Measurements from ENCODE around the gene LRWD1. TPM values are rescaled to one million over a fixed set of nuclear protein-coding genes. Genes with fewer than 3 reads are reported as not detected.
"Not testable (repeated sequence)": the region's sequence is repeated elsewhere in the genome, so short reads cannot be mapped to it uniquely, and the experiment has no call there.

The LRWD1 gene
- total RNA-seq, 1 donor from 2014 or later, result 22.0 TPM

GRCh38 chr7:102463841-102464576 lies 775 bp upstream of the LRWD1 start:
- no peak for DNase-seq (ENCODE audit: low spot score)
- Mint-ChIP-seq H3K27ac (peak overlapping the region; percentile 83), H3K4me1 (ENCODE audit: low read depth) (peaks cover 21% of the 10 kb centered on the region)

GRCh38 chr7:102466097-102466496 lies 1.3 kb downstream of the LRWD1 start:
- no peak overlapping the region for H3K27ac Mint-ChIP-seq
- intact Hi-C loops (cut with micrococcal nuclease), result no loop called here

More at GRCh38 chr7:102463841-102464576, 775 bp upstream of the LRWD1 start:
- Mint-ChIP-seq H3K36me3 (ENCODE audit: low read depth) (peaks cover 11% of the 10 kb centered on the region), H3K4me3 (ENCODE audit: low read depth) (peak overlapping the region; percentile 90), H3K9me3 (no peaks in the 10 kb centered on the region), H3K27me3 (ENCODE audit: low read depth) (no peaks in the 10 kb centered on the region)
- intact Hi-C loops (cut with micrococcal nuclease), result loop anchor here (1.0 to 5.0 kb wide), 3 partner anchors 31 to 67 kb away; partner anchors contain the start of genes ORAI2 and PRKRIP1

GRCh38 chr7:102467581-102468477 lies 3.0 kb downstream of the LRWD1 start:
- no peak overlapping the region for H3K27ac Mint-ChIP-seq
- H3K9me3 Mint-ChIP-seq, result no peaks in the 10 kb centered on the region
- no peak for DNase-seq (ENCODE audit: low spot score)
- intact Hi-C loops (cut with micrococcal nuclease), result no loop called here
- H3K27me3 Mint-ChIP-seq (ENCODE audit: low read depth), result no peaks in the 10 kb centered on the region
- H3K36me3 Mint-ChIP-seq (ENCODE audit: low read depth), result peaks cover 15% of the 10 kb centered on the region
- H3K4me3 Mint-ChIP-seq (ENCODE audit: low read depth), result no peak overlapping the region
- H3K4me1 Mint-ChIP-seq (ENCODE audit: low read depth), result peaks cover 20% of the 10 kb centered on the region

More at GRCh38 chr7:102466097-102466496, 1.3 kb downstream of the LRWD1 start:
- Mint-ChIP-seq H3K4me1 (ENCODE audit: low read depth) (peaks cover 21% of the 10 kb centered on the region), H3K27me3 (ENCODE audit: low read depth) (no peaks in the 10 kb centered on the region), H3K36me3 (ENCODE audit: low read depth) (peaks cover 4% of the 10 kb centered on the region), H3K4me3 (ENCODE audit: low read depth) (peak overlapping the region; percentile 90), H3K9me3 (no peaks in the 10 kb centered on the region)
- DNase-seq (ENCODE audit: low spot score), result no peak

GRCh38 chr7:102468478-102469350 lies 3.9 kb downstream of the LRWD1 start:
- Mint-ChIP-seq H3K4me1 (ENCODE audit: low read depth) (peaks cover 18% of the 10 kb centered on the region), H3K9me3 (no peaks in the 10 kb centered on the region), H3K4me3 (ENCODE audit: low read depth) (no peak overlapping the region), H3K27me3 (ENCODE audit: low read depth) (no peaks in the 10 kb centered on the region), H3K27ac (no peak overlapping the region), H3K36me3 (ENCODE audit: low read depth) (peaks cover 15% of the 10 kb centered on the region)
- intact Hi-C loops (cut with micrococcal nuclease), result no loop called here
- DNase-seq (ENCODE audit: low spot score), result no peak

GRCh38 chr7:102469351-102469971 lies 4.7 kb downstream of the LRWD1 start:
- Mint-ChIP-seq H3K9me3 (no peaks in the 10 kb centered on the region), H3K27ac (no peak overlapping the region), H3K4me1 (ENCODE audit: low read depth) (peaks cover 12% of the 10 kb centered on the region), H3K4me3 (ENCODE audit: low read depth) (no peak overlapping the region), H3K27me3 (ENCODE audit: low read depth) (no peaks in the 10 kb centered on the region), H3K36me3 (ENCODE audit: low read depth) (peaks cover 15% of the 10 kb centered on the region)
- DNase-seq (ENCODE audit: low spot score), result no peak
- intact Hi-C loops (cut with micrococcal nuclease), result no loop called here

- no peaks in the 10 kb centered on the region for H3K9me3 Mint-ChIP-seq
- H3K27ac Mint-ChIP-seq, result no peak overlapping the region
- peaks cover 12% of the 10 kb centered on the region for H3K4me1 Mint-ChIP-seq (ENCODE audit: low read depth)
- H3K4me3 Mint-ChIP-seq (ENCODE audit: low read depth), result no peak overlapping the region
- intact Hi-C loops (cut with micrococcal nuclease), result no loop called here
- H3K36me3 Mint-ChIP-seq (ENCODE audit: low read depth), result peaks cover 15% of the 10 kb centered on the region
- no peaks in the 10 kb centered on the region for H3K27me3 Mint-ChIP-seq (ENCODE audit: low read depth)
- no peak for DNase-seq (ENCODE audit: low spot score)
Observed at GRCh38 chr7:102469972-102470825, 5.4 kb downstream of the LRWD1 start.

- no peaks in the 10 kb centered on the region for H3K27me3 Mint-ChIP-seq (ENCODE audit: low read depth)
- no peak for DNase-seq (ENCODE audit: low spot score)
- H3K36me3 Mint-ChIP-seq (ENCODE audit: low read depth), result peaks cover 15% of the 10 kb centered on the region
- H3K4me1 Mint-ChIP-seq (ENCODE audit: low read depth), result peaks cover 2% of the 10 kb centered on the region
- H3K27ac Mint-ChIP-seq, result no peak overlapping the region
- no peaks in the 10 kb centered on the region for H3K9me3 Mint-ChIP-seq
- intact Hi-C loops (cut with micrococcal nuclease), result no loop called here
- no peak overlapping the region for H3K4me3 Mint-ChIP-seq (ENCODE audit: low read depth)
Observed at GRCh38 chr7:102471791-102472125, 7.0 kb downstream of the LRWD1 start.

GRCh38 chr7:102472126-102473041 lies 7.6 kb downstream of the LRWD1 start:
- no peaks in the 10 kb centered on the region for H3K9me3 Mint-ChIP-seq
- H3K36me3 Mint-ChIP-seq (ENCODE audit: low read depth), result peaks cover 15% of the 10 kb centered on the region
- intact Hi-C loops (cut with micrococcal nuclease), result no loop called here
- no peaks in the 10 kb centered on the region for H3K4me1 Mint-ChIP-seq (ENCODE audit: low read depth)
- H3K4me3 Mint-ChIP-seq (ENCODE audit: low read depth), result no peak overlapping the region
- H3K27ac Mint-ChIP-seq, result no peak overlapping the region
- no peaks in the 10 kb centered on the region for H3K27me3 Mint-ChIP-seq (ENCODE audit: low read depth)
- no peak for DNase-seq (ENCODE audit: low spot score)

GRCh38 chr7:102473271-102473991 lies 8.6 kb downstream of the LRWD1 start:
- no peaks in the 10 kb centered on the region for H3K4me1 Mint-ChIP-seq (ENCODE audit: low read depth)
- no peaks in the 10 kb centered on the region for H3K27me3 Mint-ChIP-seq (ENCODE audit: low read depth)
- DNase-seq (ENCODE audit: low spot score), result no peak
- no peak overlapping the region for H3K27ac Mint-ChIP-seq
- H3K4me3 Mint-ChIP-seq (ENCODE audit: low read depth), result no peak overlapping the region
- no peaks in the 10 kb centered on the region for H3K9me3 Mint-ChIP-seq
- H3K36me3 Mint-ChIP-seq (ENCODE audit: low read depth), result peaks cover 15% of the 10 kb centered on the region
- intact Hi-C loops (cut with micrococcal nuclease), result no loop called here

GRCh38 chr7:102474116-102474515 lies 9.3 kb downstream of the LRWD1 start:
- not testable (repeated sequence) for H3K4me1 Mint-ChIP-seq (ENCODE audit: low read depth)

More at GRCh38 chr7:102474116-102474515, 9.3 kb downstream of the LRWD1 start:
- H3K4me3 Mint-ChIP-seq (ENCODE audit: low read depth); H3K27me3 Mint-ChIP-seq (ENCODE audit: low read depth); H3K27ac Mint-ChIP-seq; H3K9me3 Mint-ChIP-seq; DNase-seq (ENCODE audit: low spot score); intact Hi-C loops (cut with micrococcal nuclease): not testable (repeated sequence)
- H3K36me3 Mint-ChIP-seq (ENCODE audit: low read depth), result peaks cover 15% of the 10 kb centered on the region
